Activated CD4-positive, alpha-beta T cell treated with anti-CD3 and anti-CD28 coated beads, Interleukin-2, amount 50 U/mL, for 1 hour (primary cell): ENCODE measurements around the gene BRINP3.
"Not testable (repeated sequence)": the region's sequence is repeated elsewhere in the genome, so short reads cannot be mapped to it uniquely, and the experiment has no call there.

Source experiments
- DNase-seq: peaks from one replicate; pipeline ENCODE4 v3.0.0-alpha.2; 2020

The BRINP3 gene

GRCh38 chr1:190477762-190478148 is at the start of gene BRINP3:
Gene BRINP3 (minus strand): TSS chr1:190477864.
- no peak for DNase-seq

- DNase-seq: no peak
Measured at GRCh38 chr1:190511554-190511953, 33.9 kb upstream of the BRINP3 start.

GRCh38 chr1:190507357-190507756 is 29.7 kb upstream of the BRINP3 start:
- DNase-seq: no peak

- DNase-seq: not testable (repeated sequence)
Measured at GRCh38 chr1:190504539-190504938, 26.9 kb upstream of the BRINP3 start.

GRCh38 chr1:190497565-190497964 is 19.9 kb upstream of the BRINP3 start:
- no peak for DNase-seq

GRCh38 chr1:190494451-190494850 is 16.8 kb upstream of the BRINP3 start:
- DNase-seq: no peak

GRCh38 chr1:190491404-190491803 is 13.7 kb upstream of the BRINP3 start:
- DNase-seq: no peak

- no peak for DNase-seq
Measured at GRCh38 chr1:190484045-190484444, 6.4 kb upstream of the BRINP3 start.

GRCh38 chr1:190480231-190480630 is 2.6 kb upstream of the BRINP3 start:
- no peak for DNase-seq

- DNase-seq: no peak
Measured at GRCh38 chr1:190479516-190479915, 1.9 kb upstream of the BRINP3 start.

- DNase-seq: no peak
Measured at GRCh38 chr1:190479050-190479397, 1.4 kb upstream of the BRINP3 start.

GRCh38 chr1:190478149-190479049 is 735 bp upstream of the BRINP3 start:
- DNase-seq: no peak

GRCh38 chr1:190476806-190477205 is 858 bp downstream of the BRINP3 start:
- DNase-seq: no peak

GRCh38 chr1:190476321-190476720 is 1.3 kb downstream of the BRINP3 start:
- no peak for DNase-seq

- no peak for DNase-seq
Measured at GRCh38 chr1:190475421-190476141, 2.1 kb downstream of the BRINP3 start.

- no peak for DNase-seq
Measured at GRCh38 chr1:190474650-190475211, 2.9 kb downstream of the BRINP3 start.

GRCh38 chr1:190474010-190474409 is 3.7 kb downstream of the BRINP3 start:
- DNase-seq: no peak

- no peak for DNase-seq
Measured at GRCh38 chr1:190472494-190472893, 5.2 kb downstream of the BRINP3 start.

- DNase-seq: no peak
Measured at GRCh38 chr1:190472042-190472441, 5.6 kb downstream of the BRINP3 start.

GRCh38 chr1:190464690-190465089 is 13.0 kb downstream of the BRINP3 start:
- no peak for DNase-seq

GRCh38 chr1:190456129-190456528 is 21.5 kb downstream of the BRINP3 start:
- DNase-seq: no peak

GRCh38 chr1:190455631-190456030 is 22.0 kb downstream of the BRINP3 start:
- DNase-seq: no peak

- no peak for DNase-seq
Measured at GRCh38 chr1:190453550-190453949, 24.1 kb downstream of the BRINP3 start.

- no peak for DNase-seq
Measured at GRCh38 chr1:190452272-190452848, 25.3 kb downstream of the BRINP3 start.
